ENCODE data around the gene RASIP1.

- TF ChIP-seq CTCF (conservative IDR thresholded peaks at IDR 0.05) (no peak), ZFX (IDR thresholded peaks at IDR 0.05) (no peak)
These were observed 44.1 kb upstream of the RASIP1 start for GRCh38 chr19:48784527-48784926.

Data from C4-2B (cell line).